ENCODE data around the gene TMEM225B.
"Not testable (repeated sequence)": the region's sequence is repeated elsewhere in the genome, so short reads cannot be mapped to it uniquely, and the experiment has no call there.

Gene TMEM225B, protein sequence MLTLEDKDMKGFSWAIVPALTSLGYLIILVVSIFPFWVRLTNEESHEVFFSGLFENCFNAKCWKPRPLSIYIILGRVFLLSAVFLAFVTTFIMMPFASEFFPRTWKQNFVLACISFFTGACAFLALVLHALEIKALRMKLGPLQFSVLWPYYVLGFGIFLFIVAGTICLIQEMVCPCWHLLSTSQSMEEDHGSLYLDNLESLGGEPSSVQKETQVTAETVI

GRCh38 chr7:99597762-99598501 lies at the start of gene TMEM225B:
TMEM225B (plus strand) TSS chr7:99598267; CDS start chr7:99604389, 6,122 bp downstream.
- no peak for DNase-seq (ENCODE audit: low read depth in 1 of 2, low spot score in 1 of 2)

DNA sequence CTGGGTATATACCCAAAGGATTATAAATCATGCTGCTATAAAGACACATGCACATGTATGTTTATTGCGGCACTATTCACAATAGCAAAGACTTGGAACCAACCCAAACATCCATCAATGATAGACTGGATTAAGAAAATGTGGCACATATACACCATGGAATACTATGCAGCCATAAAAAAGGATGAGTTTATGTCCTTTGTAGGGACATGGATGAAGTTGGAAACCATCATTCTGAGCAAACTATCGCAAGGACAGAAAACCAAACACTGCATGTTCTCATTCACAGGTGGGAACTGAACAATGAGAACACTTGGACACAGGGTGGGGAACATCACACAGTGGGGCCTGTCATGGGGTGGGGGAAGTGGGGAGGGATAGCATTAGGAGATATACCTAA lies 48.5 kb upstream of the TMEM225B start:
- not testable (repeated sequence) for DNase-seq (ENCODE audit: low read depth in 1 of 2, low spot score in 1 of 2)

DNA sequence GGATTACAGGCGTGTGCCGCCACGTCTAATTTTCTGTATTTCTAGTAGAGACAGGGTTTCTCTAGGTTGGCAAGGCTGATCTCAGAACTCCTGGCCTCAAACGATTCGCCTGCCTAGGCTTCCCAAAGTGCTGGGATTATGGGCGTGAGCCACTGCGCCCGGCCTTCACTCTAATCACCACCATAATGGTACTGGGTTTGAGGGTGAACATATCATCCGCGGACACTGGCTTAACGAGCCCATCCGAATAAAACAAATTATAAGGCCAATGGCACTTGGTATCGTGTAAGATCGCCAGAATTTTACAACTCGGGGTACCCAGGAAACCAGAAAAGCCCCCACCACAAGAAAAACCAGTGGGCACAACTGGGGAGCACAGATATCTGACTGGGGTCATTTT lies 46.7 kb upstream of the TMEM225B start:
- no peak for DNase-seq (ENCODE audit: low read depth in 1 of 2, low spot score in 1 of 2)

DNA sequence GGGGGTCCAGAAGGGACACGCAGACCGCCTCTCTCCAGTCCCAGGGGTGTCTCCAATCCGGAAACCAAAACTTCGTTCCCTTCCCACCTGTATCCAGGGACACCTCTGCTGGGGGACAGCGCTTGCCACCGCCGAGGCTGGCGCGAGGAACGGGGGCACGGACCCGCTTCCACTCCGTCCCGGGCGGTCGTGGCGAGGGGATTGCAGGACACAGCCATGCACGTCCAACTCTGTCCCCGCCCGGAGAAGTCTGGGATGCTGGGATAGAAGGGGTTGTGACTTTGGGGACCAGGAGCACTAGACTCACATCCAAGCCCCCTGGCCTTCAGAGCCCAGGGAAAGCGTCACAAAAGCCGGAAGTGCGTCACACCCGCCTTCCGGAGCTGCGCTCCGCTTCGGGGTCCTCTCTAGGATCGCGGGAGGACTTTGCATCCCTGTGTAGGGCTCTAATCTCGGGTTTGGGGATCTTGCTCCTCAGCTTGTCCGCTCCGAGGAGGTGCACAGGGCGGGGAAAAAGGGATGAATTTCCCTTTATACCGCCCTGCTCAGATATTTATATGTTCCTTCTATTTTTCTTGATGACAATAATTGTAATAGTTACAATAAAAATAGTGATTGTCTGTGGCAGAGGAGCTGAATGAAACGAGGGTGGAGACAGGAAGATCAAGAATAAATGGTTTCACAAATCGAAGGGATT lies 46.2 kb upstream of the TMEM225B start, which contains the start of gene FAM200A:
TSS of gene FAM200A (minus strand) at position 348 of the 697 bp plus-strand sequence. CDS start 3,707 bp downstream, outside the sequence.
- DNase-seq (ENCODE audit: low read depth in 1 of 2, low spot score in 1 of 2): peak; percentile 65 to 72

- no peak for DNase-seq (ENCODE audit: low read depth in 1 of 2, low spot score in 1 of 2)
Measured at GRCh38 chr7:99553039-99553438, 45.0 kb upstream of the TMEM225B start.

- DNase-seq (ENCODE audit: low read depth in 1 of 2, low spot score in 1 of 2): no peak
Measured at GRCh38 chr7:99554939-99555338, 43.1 kb upstream of the TMEM225B start.

DNA sequence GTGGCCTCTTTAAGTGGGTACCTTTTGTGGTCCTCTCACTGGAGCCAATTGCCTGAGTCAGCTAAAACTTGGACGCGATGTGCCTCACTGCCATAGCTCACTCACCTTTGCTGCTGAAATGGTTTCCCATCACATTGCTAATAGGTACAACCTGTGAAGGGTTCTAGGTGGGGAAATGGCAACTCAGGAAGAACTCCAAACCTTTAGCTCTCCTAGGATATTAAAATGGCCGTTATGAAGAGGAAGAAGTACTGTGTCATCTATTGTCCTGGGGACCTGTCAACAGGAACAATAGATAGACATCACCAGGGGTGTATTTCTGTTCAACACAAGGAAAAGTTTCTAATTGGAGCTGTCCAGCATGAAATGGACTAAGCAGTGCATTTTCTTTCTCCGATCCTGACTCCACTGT lies 40.9 kb upstream of the TMEM225B start:
- no peak for DNase-seq (ENCODE audit: low read depth in 1 of 2, low spot score in 1 of 2)

GRCh38 chr7:99557940-99558305 lies 40.1 kb upstream of the TMEM225B start:
- DNase-seq (ENCODE audit: low read depth in 1 of 2, low spot score in 1 of 2): no peak

DNA sequence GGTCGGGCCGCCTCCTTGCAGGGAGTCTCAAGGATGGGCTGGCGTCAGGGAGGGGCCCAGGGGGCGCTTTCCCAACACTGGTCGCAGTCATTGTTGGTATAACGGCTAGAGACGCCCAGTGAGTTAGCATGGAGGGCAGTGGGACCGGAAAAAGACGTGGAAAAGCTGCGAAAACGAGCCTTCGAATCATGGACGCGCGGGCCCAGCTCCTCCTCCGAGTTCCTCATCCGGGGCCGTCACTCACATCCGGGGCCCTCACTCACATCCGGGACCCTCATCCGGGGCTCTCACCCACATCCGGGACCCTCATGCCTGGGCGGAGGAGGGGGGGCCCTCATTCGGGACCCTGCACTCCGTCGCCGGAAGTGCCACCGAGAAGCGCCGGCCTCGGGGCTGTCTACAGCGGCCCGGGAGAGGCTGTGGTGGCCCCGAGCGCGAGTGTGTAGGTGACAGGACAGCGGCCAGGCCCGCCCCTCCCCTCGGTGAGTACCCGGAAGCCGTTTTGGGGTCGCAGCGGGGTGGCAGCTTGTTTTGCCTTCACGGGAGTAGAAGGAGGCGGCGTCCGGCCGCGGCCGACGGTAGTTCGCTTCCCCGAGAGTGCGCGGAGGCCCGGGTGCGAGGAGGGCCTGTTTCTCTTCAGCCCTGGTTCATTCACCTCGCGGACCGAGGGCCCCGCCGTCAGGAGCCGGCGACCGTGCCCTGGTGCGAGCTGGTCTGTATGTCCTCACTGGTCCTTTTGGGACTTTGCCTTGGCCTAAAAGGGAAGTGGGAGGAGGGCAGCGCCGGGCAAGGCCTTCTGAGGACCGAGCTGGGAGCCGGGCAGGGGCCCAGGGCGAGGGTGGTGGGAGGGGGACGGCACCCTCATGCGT lies 39.5 kb upstream of the TMEM225B start, which contains the start of gene ZNF655:
TSS of gene ZNF655 (plus strand) at position 337 of the 869 bp plus-strand sequence. CDS start 1,918 bp downstream, outside the sequence.
- peak; percentile 81 to 83 for DNase-seq (ENCODE audit: low read depth in 1 of 2, low spot score in 1 of 2)

GRCh38 chr7:99559175-99559915 lies 38.7 kb upstream of the TMEM225B start:
- DNase-seq (ENCODE audit: low read depth in 1 of 2, low spot score in 1 of 2): no peak

- no peak for DNase-seq (ENCODE audit: low read depth in 1 of 2, low spot score in 1 of 2)
Measured at GRCh38 chr7:99560834-99561736, 37.0 kb upstream of the TMEM225B start.

DNA sequence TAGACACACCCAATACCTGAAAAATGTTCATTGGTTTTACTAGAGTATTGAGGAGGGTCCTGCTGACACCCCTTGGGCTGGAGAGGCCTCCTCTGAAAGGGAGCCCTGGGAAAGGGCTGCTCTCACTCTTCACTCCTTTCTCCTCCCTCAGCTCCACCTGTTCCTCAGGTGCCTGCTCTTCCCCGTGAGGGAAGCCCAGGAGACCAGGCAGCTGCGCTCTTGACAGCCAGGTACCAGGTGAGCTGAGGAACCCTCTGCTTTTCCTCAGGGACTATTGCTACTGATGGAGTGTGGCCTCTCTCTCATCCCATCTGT lies 36.4 kb upstream of the TMEM225B start:
- no peak for DNase-seq (ENCODE audit: low read depth in 1 of 2, low spot score in 1 of 2)

GRCh38 chr7:99562114-99562784 lies 35.8 kb upstream of the TMEM225B start:
- no peak for DNase-seq (ENCODE audit: low read depth in 1 of 2, low spot score in 1 of 2)

- DNase-seq (ENCODE audit: low read depth in 1 of 2, low spot score in 1 of 2): peak in 1 of 2 donors; percentile 19
Measured at GRCh38 chr7:99562832-99563231, 35.2 kb upstream of the TMEM225B start.

GRCh38 chr7:99563650-99564049 lies 34.4 kb upstream of the TMEM225B start:
- DNase-seq (ENCODE audit: low read depth in 1 of 2, low spot score in 1 of 2): no peak

GRCh38 chr7:99568770-99569169 lies 29.3 kb upstream of the TMEM225B start:
- DNase-seq (ENCODE audit: low read depth in 1 of 2, low spot score in 1 of 2): not testable (repeated sequence)

DNA sequence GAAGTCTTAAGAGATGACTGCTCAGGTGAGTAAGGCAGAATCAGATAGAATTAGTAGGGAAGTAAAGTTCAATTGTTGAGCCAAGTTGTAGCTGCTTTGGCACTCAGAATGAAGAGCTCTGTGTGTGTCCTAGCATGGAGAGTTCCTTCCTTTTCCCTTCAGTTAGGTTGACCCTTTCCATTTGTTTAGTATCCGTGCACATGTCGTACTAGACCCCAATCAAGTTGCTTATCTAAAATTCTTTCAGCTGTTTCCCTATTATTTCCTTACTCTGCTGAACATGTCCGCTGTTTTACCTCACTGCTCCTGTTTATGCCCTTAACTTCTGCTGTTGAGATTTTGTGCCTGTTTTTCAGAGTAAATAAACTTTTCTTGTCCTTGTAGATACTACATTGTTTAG lies 26.3 kb upstream of the TMEM225B start:
- no peak for DNase-seq (ENCODE audit: low read depth in 1 of 2, low spot score in 1 of 2)

DNA sequence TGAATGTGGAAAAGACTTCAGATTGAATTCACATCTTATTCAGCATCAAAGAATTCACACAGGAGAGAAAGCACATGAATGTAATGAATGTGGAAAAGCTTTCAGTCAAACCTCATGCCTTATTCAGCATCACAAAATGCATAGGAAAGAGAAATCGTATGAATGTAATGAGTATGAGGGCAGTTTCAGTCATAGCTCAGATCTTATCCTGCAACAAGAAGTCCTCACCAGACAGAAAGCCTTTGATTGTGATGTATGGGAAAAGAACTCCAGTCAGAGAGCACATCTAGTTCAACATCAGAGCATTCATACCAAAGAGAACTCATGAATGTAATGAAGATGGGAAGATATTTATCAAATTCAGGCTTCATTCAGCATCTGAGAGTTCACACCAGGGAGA lies 24.8 kb upstream of the TMEM225B start:
- DNase-seq (ENCODE audit: low read depth in 1 of 2, low spot score in 1 of 2): no peak

DNA sequence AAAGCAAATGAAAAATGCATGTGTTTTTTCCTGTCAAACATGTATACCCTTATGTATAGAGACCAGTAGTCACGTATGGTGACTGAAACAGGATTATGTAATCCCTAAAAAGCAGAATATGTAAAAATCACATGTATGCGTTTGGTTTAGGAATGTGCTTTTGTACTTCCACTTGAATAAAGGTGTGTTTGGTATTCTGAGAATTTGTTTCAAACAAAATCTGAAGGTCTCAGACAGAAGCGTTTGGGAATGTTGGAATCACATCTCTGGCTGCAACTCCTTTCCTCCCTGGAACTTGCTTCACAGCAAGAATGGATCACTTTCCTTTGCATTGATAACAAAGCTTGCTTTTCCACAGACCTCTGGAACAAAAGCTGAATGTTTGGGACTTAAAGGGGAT lies 21.8 kb upstream of the TMEM225B start:
- no peak for DNase-seq (ENCODE audit: low read depth in 1 of 2, low spot score in 1 of 2)
